NB4 (cell line): Measurements from ENCODE around the gene SDR42E1.

Source experiments
- DNase-seq: peaks from one replicate; pipeline ENCODE4 v3.0.0; 2010; ENCODE audit warnings: low read depth
- H3K4me3 ChIP-seq: one replicate; pipeline ENCODE4 v1.5.1; 2011; ENCODE audit warnings: mild to moderate bottlenecking, low read depth, low read length, moderate library complexity
- CTCF ChIP-seq: IDR thresholded peaks from one replicate; pipeline ENCODE4 v1.5.1; 2012; ENCODE audit warnings: low read depth, low read length
- MAX ChIP-seq: IDR thresholded peaks from 2 replicates; pipeline ENCODE4 v1.6.1; 2011; ENCODE audit warnings: low read depth, low read length
- MYC ChIP-seq: IDR thresholded peaks from 2 replicates; pipeline ENCODE4 v1.6.1; 2011; ENCODE audit warnings: low read depth, low read length
- POLR2A ChIP-seq: IDR thresholded peaks from 2 replicates; pipeline ENCODE4 v1.6.1; 2011; ENCODE audit warnings: mild to moderate bottlenecking; ENCODE audit not compliant: insufficient read length; ENCODE audit errors: extremely low read depth

The SDR42E1 gene

GRCh38 chr16:81973737-81974136 lies 37.5 kb downstream of the SDR42E1 start:
- no peak for DNase-seq
- no peak overlapping the region for H3K4me3 ChIP-seq
- TF ChIP-seq POLR2A, result no peak

- H3K4me3 ChIP-seq, result no peak overlapping the region
- no peak for TF ChIP-seq POLR2A
- no peak for TF ChIP-seq MYC
- TF ChIP-seq MAX, result no peak
- no peak for TF ChIP-seq CTCF
- no peak for DNase-seq
These were observed 39.4 kb downstream of the SDR42E1 start for GRCh38 chr16:81971853-81972252.

- TF ChIP-seq CTCF (no peak), MAX (no peak), MYC (no peak), POLR2A (no peak)
- DNase-seq, result no peak
- H3K4me3 ChIP-seq, result no peak overlapping the region
These were observed 43.9 kb downstream of the SDR42E1 start for GRCh38 chr16:81967358-81967757.

- no peak for DNase-seq
- H3K4me3 ChIP-seq, result no peak overlapping the region
- TF ChIP-seq MYC, result no peak
These were observed 46.5 kb downstream of the SDR42E1 start for GRCh38 chr16:81964808-81965207.

DNA sequence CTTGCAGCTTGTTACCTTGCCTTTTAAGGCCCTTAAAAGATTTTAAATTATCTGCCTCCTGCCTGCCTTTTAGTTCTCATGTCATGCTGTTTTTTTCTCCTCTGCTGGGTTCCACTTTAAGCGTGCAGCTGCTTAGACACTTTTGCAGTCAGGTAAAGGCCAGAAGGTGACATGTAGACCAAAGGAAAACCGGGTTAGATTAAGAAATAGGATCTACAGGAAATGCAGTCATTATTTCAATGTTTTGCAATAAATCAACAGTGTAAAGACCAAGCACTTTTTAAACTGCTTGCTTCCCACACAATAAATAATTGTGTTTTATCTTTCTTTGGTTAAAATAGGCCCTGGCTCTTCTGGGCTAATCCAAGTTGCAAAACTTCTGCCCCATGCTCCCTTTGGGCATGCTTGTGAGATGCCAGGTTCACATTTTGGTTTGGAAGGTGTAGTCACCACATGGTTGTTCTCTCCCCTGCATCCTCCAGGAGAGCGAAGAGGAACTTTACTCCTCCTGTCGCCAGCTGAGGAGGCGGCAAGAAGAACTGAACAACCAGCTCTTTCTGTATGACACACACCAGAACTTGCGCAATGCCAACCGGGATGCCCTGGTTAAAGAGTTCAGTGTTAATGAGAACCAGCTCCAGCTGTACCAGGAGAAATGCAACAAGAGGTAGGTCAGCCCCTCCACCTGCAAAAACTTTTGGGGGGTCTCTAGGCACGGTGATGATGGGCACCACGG lies 54.9 kb downstream of the SDR42E1 start:
- TF ChIP-seq MYC (peak; percentile 22; the same call in 1 of the 2 replicates), POLR2A (no peak), CTCF (no peak), MAX (no peak)
- peak; percentile 87 for DNase-seq
- no peak overlapping the region for H3K4me3 ChIP-seq

GRCh38 chr16:81951564-81951963 lies 59.7 kb downstream of the SDR42E1 start:
- DNase-seq, result no peak
- TF ChIP-seq CTCF (no peak), POLR2A (no peak), MYC (no peak), MAX (no peak)
- H3K4me3 ChIP-seq, result no peak overlapping the region

DNA sequence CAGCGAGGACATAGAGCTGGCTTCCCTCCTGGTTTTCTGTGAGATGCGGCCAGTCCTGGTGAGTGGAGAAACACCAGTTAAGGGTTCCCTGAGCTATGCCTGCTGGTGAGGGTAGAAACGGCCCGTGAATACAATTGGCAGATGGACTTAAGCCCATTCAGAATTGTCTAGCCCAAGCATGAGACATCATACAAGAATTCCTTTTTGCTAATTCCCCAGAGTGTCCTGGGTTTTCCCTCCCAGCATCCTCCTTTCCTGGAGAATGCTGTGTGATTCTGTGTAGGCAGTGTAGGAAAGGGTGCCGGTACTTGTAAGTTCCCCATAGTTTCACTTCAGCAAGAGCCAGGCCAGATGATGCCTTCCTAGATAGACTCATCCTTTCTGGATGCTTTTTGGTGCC lies 65.1 kb downstream of the SDR42E1 start:
- TF ChIP-seq MAX (no peak), CTCF (no peak), MYC (no peak), POLR2A (no peak)
- DNase-seq, result no peak
- H3K4me3 ChIP-seq, result no peak overlapping the region
